Endothelial cell (in vitro differentiated cells): ENCODE data around the gene DPM2. TPM values are rescaled to one million over a fixed set of nuclear protein-coding genes. Genes with fewer than 3 reads are reported as not detected.

Experiments
- DNase-seq: peaks from one replicate; pipeline ENCODE4 v3.0.0; 2021; ENCODE audit warnings: low spot score
- H3K27ac Mint-ChIP-seq: one replicate; pipeline ENCODE4 v1.8.0; 2021; ENCODE audit warnings: mixed read lengths, inconsistent platforms; ENCODE audit not compliant: unreplicated experiment
- H3K27me3 Mint-ChIP-seq: one replicate; pipeline ENCODE4 v1.8.0; 2021; ENCODE audit warnings: mild to moderate bottlenecking, moderate library complexity, mixed read lengths, inconsistent platforms; ENCODE audit not compliant: unreplicated experiment
- H3K36me3 Mint-ChIP-seq: one replicate; pipeline ENCODE4 v1.8.0; 2021; ENCODE audit warnings: mild to moderate bottlenecking, low read depth, mixed read lengths, inconsistent platforms; ENCODE audit not compliant: unreplicated experiment
- H3K4me1 Mint-ChIP-seq: one replicate; pipeline ENCODE4 v1.8.0; 2021; ENCODE audit warnings: mild to moderate bottlenecking, mixed read lengths, inconsistent platforms; ENCODE audit not compliant: unreplicated experiment
- H3K4me3 Mint-ChIP-seq: one replicate; pipeline ENCODE4 v1.8.0; 2021; ENCODE audit warnings: mild to moderate bottlenecking, mixed read lengths, inconsistent platforms; ENCODE audit not compliant: unreplicated experiment
- H3K9me3 Mint-ChIP-seq: one replicate; pipeline ENCODE4 v1.8.0; 2021; ENCODE audit warnings: mixed read lengths, inconsistent platforms; ENCODE audit not compliant: unreplicated experiment
- CTCF ChIP-seq: fragments of 200-600 bp; sonication (generic); IDR thresholded peaks from one replicate; pipeline ENCODE4 v1.5.0; 2021; ENCODE audit warnings: antibody characterized with exemption; ENCODE audit not compliant: unreplicated experiment
- total RNA-seq: library from RNA; stranded (reverse); fragmentation: NEBNext Ultra II Directional; extraction: Animal tissue kit (Norgen Biotek cat#: 25700); gene quantifications from one replicate; pipeline ENCODE4 v1.2.1, GENCODE V29; 2021; ENCODE audit not compliant: unreplicated experiment

The DPM2 gene
- total RNA-seq, 1 donor from 2014 or later, result 31.5 TPM

- no peak for TF ChIP-seq CTCF
- Mint-ChIP-seq H3K36me3 (peaks cover 12% of the 10 kb centered on the region), H3K9me3 (no peaks in the 10 kb centered on the region), H3K4me1 (peaks cover 31% of the 10 kb centered on the region), H3K4me3 (peak overlapping the region; percentile 96), H3K27me3 (peaks cover 10% of the 10 kb centered on the region), H3K27ac (no peak overlapping the region)
- DNase-seq, result no peak
Observed at GRCh38 chr9:127935765-127936221, 1.9 kb downstream of the DPM2 start.

- no peaks in the 10 kb centered on the region for H3K9me3 Mint-ChIP-seq
- H3K4me3 Mint-ChIP-seq, result no peak overlapping the region
- no peak for DNase-seq
- peaks cover 12% of the 10 kb centered on the region for H3K36me3 Mint-ChIP-seq
- TF ChIP-seq CTCF, result no peak
- H3K27ac Mint-ChIP-seq, result no peak overlapping the region
- peaks cover 31% of the 10 kb centered on the region for H3K4me1 Mint-ChIP-seq
- peaks cover 10% of the 10 kb centered on the region for H3K27me3 Mint-ChIP-seq
Observed at GRCh38 chr9:127934986-127935385, 2.7 kb downstream of the DPM2 start.

- no peak overlapping the region for H3K4me3 Mint-ChIP-seq
- H3K27ac Mint-ChIP-seq, result peak overlapping the region; percentile 57
- H3K4me1 Mint-ChIP-seq, result peaks cover 31% of the 10 kb centered on the region
- no peak for DNase-seq
- TF ChIP-seq CTCF, result no peak
- peaks cover 12% of the 10 kb centered on the region for H3K36me3 Mint-ChIP-seq
- peaks cover 10% of the 10 kb centered on the region for H3K27me3 Mint-ChIP-seq
- H3K9me3 Mint-ChIP-seq, result no peaks in the 10 kb centered on the region
Observed at GRCh38 chr9:127934248-127934647, 3.4 kb downstream of the DPM2 start.

- Mint-ChIP-seq H3K27me3 (peaks cover 6% of the 10 kb centered on the region), H3K9me3 (no peaks in the 10 kb centered on the region), H3K27ac (peak overlapping the region; percentile 27), H3K4me1 (peaks cover 18% of the 10 kb centered on the region), H3K36me3 (peaks cover 12% of the 10 kb centered on the region), H3K4me3 (peak overlapping the region; percentile 52)
- DNase-seq, result no peak
- no peak for TF ChIP-seq CTCF
Observed at GRCh38 chr9:127931092-127931881, 6.4 kb downstream of the DPM2 start.
